Ectodermal cell (in vitro differentiated cells): ENCODE data around the gene FGF5.
"Not testable (repeated sequence)": the region's sequence is repeated elsewhere in the genome, so short reads cannot be mapped to it uniquely, and the experiment has no call there.

ENCODE experiments used
- H3K27ac ChIP-seq: 2 replicates; pipeline ENCODE4 v1.7.0; 2013; ENCODE audit warnings: mild to moderate bottlenecking, low read depth, low read length; ENCODE audit not compliant: insufficient read depth, poor library complexity, severe bottlenecking
- H3K27me3 ChIP-seq: 2 replicates; pipeline ENCODE4 v1.7.0; 2013; ENCODE audit warnings: mild to moderate bottlenecking, low read length; ENCODE audit not compliant: insufficient read depth, control insufficient read depth, poor library complexity, severe bottlenecking
- H3K36me3 ChIP-seq: one replicate; pipeline ENCODE4 v1.7.0; 2013; ENCODE audit warnings: low read length; ENCODE audit not compliant: control insufficient read depth, insufficient read depth
- H3K4me1 ChIP-seq: one replicate; pipeline ENCODE4 v1.7.0; 2013; ENCODE audit warnings: low read length; ENCODE audit not compliant: control insufficient read depth, insufficient read depth
- H3K4me3 ChIP-seq: 2 replicates; pipeline ENCODE4 v1.7.0; 2013; ENCODE audit warnings: low read depth, low read length, control low read depth; ENCODE audit not compliant: insufficient read depth
- H3K9me3 ChIP-seq: 2 replicates; pipeline ENCODE4 v1.7.0; 2013; ENCODE audit warnings: mild to moderate bottlenecking, low read length, moderate library complexity; ENCODE audit not compliant: control insufficient read depth
- WGBS, 2 experiments: methylation state at CpG; one replicate each; pipeline ENCODE4 v1.1.7; 2013; ENCODE audit warnings: missing lambda C conversion rate in 2 of 2; 5-methylcytosine and 5-hydroxymethylcytosine counted together

FGF5 gene

DNA sequence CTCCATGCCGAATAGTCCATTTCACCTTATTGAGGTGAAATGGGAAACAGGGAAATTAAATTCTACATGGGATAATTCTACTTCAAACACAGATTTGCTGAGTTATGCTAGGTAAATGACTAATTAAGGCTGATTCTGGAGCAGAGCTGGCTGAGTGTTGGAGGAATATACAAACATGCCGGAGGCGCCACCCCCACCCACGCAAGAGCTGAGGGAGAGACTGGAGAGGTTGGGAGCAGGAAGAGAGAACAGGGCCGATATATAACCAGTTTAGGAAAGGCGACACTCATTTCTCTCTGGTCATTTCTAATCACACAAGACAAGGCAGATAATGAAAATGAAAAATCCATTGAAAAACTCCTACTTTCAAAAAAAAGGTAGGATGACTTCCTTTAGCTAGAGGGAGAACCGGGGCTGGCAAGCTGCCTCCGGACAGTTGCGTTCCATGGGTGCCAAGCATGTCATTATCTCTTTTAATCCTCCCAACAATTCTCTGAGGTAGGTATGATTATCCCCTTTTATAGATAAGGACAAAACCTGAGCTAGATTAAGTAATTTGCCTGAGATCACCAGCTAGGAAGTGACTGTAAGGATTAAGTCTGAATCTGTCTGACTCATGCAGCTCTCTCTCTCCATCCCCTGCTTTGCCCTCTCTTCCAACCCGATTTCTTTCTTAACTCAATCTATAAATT is 41.5 kb downstream of the FGF5 start:
- H3K27me3 ChIP-seq, result no peaks in the 10 kb centered on the region
- WGBS, 2 experiments, result 74 to 82% methylated on average over 6 to 10 of the region's 10 CpGs
- H3K27ac ChIP-seq, result no peak overlapping the region
- no peaks in the 10 kb centered on the region for H3K9me3 ChIP-seq
- no peaks in the 10 kb centered on the region for H3K36me3 ChIP-seq
- H3K4me1 ChIP-seq, result no peaks in the 10 kb centered on the region
- H3K4me3 ChIP-seq, result no peak overlapping the region

GRCh38 chr4:80308466-80308822 is 42.0 kb downstream of the FGF5 start:
- 63 to 67% methylated on average over 4 of the region's 4 CpGs for WGBS, 2 experiments
- Histone ChIP-seq H3K27ac (no peak overlapping the region), H3K4me1 (no peaks in the 10 kb centered on the region)

GRCh38 chr4:80309294-80310004 is 43.0 kb downstream of the FGF5 start:
- H3K9me3 ChIP-seq, result no peaks in the 10 kb centered on the region
- no peaks in the 10 kb centered on the region for H3K4me1 ChIP-seq
- 74 to 93% methylated on average over 3 to 5 of the region's 5 CpGs for WGBS, 2 experiments
- H3K4me3 ChIP-seq, result no peak overlapping the region
- no peak overlapping the region for H3K27ac ChIP-seq
- H3K27me3 ChIP-seq, result no peaks in the 10 kb centered on the region
- no peaks in the 10 kb centered on the region for H3K36me3 ChIP-seq

More at GRCh38 chr4:80308466-80308822, 42.0 kb downstream of the FGF5 start:
- H3K36me3 ChIP-seq, result no peaks in the 10 kb centered on the region
- H3K9me3 ChIP-seq, result no peaks in the 10 kb centered on the region
- no peaks in the 10 kb centered on the region for H3K27me3 ChIP-seq
- no peak overlapping the region for H3K4me3 ChIP-seq

GRCh38 chr4:80311130-80311529 is 44.7 kb downstream of the FGF5 start:
- no peaks in the 10 kb centered on the region for H3K9me3 ChIP-seq
- H3K27me3 ChIP-seq, result no peaks in the 10 kb centered on the region
- H3K4me1 ChIP-seq, result no peaks in the 10 kb centered on the region
- no peak overlapping the region for H3K4me3 ChIP-seq
- no peak overlapping the region for H3K27ac ChIP-seq
- WGBS, 2 experiments, result 99 to 100% methylated on average over 1 to 3 of the region's 3 CpGs
- H3K36me3 ChIP-seq, result no peaks in the 10 kb centered on the region

DNA sequence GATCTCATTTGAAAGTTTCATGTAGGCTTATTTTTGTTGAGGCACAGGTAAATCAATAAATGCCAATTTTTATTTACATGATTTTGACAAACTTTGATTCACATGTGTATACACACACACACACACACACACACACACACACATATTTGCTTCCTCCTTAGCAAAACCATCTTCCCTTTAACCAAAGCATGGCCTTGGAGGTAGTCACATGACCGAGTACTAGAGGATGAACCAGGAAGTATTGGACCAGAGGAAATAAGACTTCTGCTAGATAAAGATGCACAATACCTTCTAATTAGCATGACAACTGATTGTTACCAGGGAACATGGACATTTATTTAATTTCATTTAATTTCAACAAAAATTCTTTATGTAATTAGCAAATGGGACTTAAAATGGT is 45.7 kb downstream of the FGF5 start:
- Histone ChIP-seq H3K4me3 (no peak overlapping the region), H3K9me3 (no peaks in the 10 kb centered on the region), H3K4me1 (no peaks in the 10 kb centered on the region), H3K27me3 (no peaks in the 10 kb centered on the region), H3K27ac (no peak overlapping the region), H3K36me3 (no peaks in the 10 kb centered on the region)
- 100% methylated on average over 1 of the region's 1 CpG for WGBS, 2 experiments

GRCh38 chr4:80313627-80314026 is 47.2 kb downstream of the FGF5 start:
- H3K4me1 ChIP-seq, result no peaks in the 10 kb centered on the region
- no peak overlapping the region for H3K4me3 ChIP-seq
- no peaks in the 10 kb centered on the region for H3K9me3 ChIP-seq
- H3K27me3 ChIP-seq, result no peaks in the 10 kb centered on the region
- no peak overlapping the region for H3K27ac ChIP-seq
- H3K36me3 ChIP-seq, result no peaks in the 10 kb centered on the region
- WGBS, 2 experiments, result 76% methylated on average over 5 to 6 of the region's 7 CpGs

DNA sequence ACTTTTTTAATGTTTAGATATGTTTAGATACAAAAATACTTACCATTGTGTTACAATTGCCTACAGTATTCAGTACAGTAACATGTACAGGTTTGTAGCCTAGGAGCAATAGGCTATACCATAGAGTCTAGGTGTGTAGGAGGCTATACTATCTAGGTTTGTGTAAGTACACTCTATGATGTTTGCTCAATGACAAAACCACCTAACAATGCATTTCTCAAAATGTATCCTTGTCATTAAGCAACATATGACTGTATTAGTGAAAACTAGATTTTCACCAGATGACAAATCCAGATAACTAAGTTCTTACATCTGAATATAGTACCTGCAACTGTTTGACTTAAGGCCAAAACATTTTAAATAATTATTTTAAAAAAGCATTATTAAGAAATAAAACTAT is 49.4 kb downstream of the FGF5 start:
- not testable (repeated sequence) for H3K27me3 ChIP-seq, H3K9me3 ChIP-seq

GRCh38 chr4:80321341-80321740 is 54.9 kb downstream of the FGF5 start:
- no peaks in the 10 kb centered on the region for H3K9me3 ChIP-seq
- WGBS, 2 experiments, result 95 to 98% methylated on average over 8 of the region's 8 CpGs
- no peaks in the 10 kb centered on the region for H3K4me1 ChIP-seq
- no peak overlapping the region for H3K27ac ChIP-seq
- no peak overlapping the region for H3K4me3 ChIP-seq
- no peaks in the 10 kb centered on the region for H3K36me3 ChIP-seq
- peaks cover 4% of the 10 kb centered on the region for H3K27me3 ChIP-seq

More for the DNA sequence above, 49.4 kb downstream of the FGF5 start:
- not testable (repeated sequence) for H3K4me3 ChIP-seq, H3K4me1 ChIP-seq, H3K36me3 ChIP-seq, H3K27ac ChIP-seq

GRCh38 chr4:80321776-80322175 is 55.3 kb downstream of the FGF5 start:
- Histone ChIP-seq H3K27me3 (peaks cover 4% of the 10 kb centered on the region), H3K36me3 (no peaks in the 10 kb centered on the region), H3K27ac (no peak overlapping the region), H3K4me1 (no peaks in the 10 kb centered on the region), H3K9me3 (no peaks in the 10 kb centered on the region), H3K4me3 (no peak overlapping the region)
- 88 to 92% methylated on average over 4 of the region's 4 CpGs for WGBS, 2 experiments

DNA sequence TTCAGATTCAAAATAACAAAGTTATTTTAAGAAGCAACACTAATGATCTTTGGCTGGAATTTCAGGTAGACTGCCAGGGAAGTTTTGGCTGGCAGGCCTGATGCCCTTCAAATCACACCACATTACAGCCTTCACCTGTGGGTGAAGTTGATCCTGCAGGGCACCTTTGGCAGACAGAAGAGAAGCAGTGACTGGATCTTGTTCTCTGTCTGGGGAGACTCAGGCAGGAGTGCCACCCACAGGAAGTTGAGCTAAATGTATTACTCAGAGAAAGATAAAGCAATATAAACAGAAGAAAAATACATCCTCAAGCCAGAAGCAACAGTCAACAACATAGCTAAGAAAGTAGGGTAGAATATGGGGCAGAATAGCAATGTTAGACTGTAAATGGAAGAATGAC is 56.3 kb downstream of the FGF5 start:
- Histone ChIP-seq H3K4me3 (no peak overlapping the region), H3K36me3 (no peaks in the 10 kb centered on the region), H3K27me3 (peaks cover 4% of the 10 kb centered on the region), H3K4me1 (no peaks in the 10 kb centered on the region), H3K27ac (no peak overlapping the region), H3K9me3 (no peaks in the 10 kb centered on the region)
